Small intestine (tissue), 7 donors: ENCODE results near the gene GFPT1. TPM values are rescaled to one million over a fixed set of nuclear protein-coding genes. Genes with fewer than 3 reads are reported as not detected.

Experiments used
- DNase-seq, 2 donors: peaks; one replicate each; pipeline versions ENCODE4 v3.0.0 to v3.0.0-alpha.2; 2013
- FAIRE-seq: peaks from 2 replicates; lab custom pipeline; 2012; peaks lifted over from hg19 to GRCh38; lab: Jason Lieb, UNC
- H3K27ac ChIP-seq, 3 donors: one replicate each; pipeline ENCODE4 v1.5.1; 2013; ENCODE audit warnings: low read length in 2 of 3, mild to moderate bottlenecking in 2 of 3, control low read depth in 1 of 3, inconsistent platforms in 1 of 3, low read depth in 1 of 3, moderate library complexity in 1 of 3
- H3K27me3 ChIP-seq, 3 donors: one replicate each; pipeline ENCODE4 v1.6.1; 2013; ENCODE audit warnings: low read length in 3 of 3, inconsistent platforms in 1 of 3; ENCODE audit not compliant: control insufficient read depth in 3 of 3, insufficient read depth in 3 of 3
- H3K36me3 ChIP-seq, 3 donors: one replicate each; pipeline ENCODE4 v1.6.1; 2013; ENCODE audit warnings: low read length in 3 of 3, inconsistent platforms in 1 of 3, low read depth in 1 of 3, mild to moderate bottlenecking in 1 of 3, moderate library complexity in 1 of 3; ENCODE audit not compliant: control insufficient read depth in 3 of 3, insufficient read depth in 2 of 3
- H3K4me1 ChIP-seq, 3 donors: one replicate each; pipeline ENCODE4 v1.6.1; 2013; ENCODE audit warnings: low read length in 2 of 3, inconsistent platforms in 1 of 3, low read depth in 1 of 3, mild to moderate bottlenecking in 1 of 3, moderate library complexity in 1 of 3; ENCODE audit not compliant: control insufficient read depth in 3 of 3, insufficient read depth in 2 of 3
- H3K4me3 ChIP-seq, 3 donors: one replicate each; pipeline ENCODE4 v1.5.1; 2013; ENCODE audit warnings: low read length in 3 of 3, control low read depth in 1 of 3, inconsistent platforms in 1 of 3, low read depth in 1 of 3, mild to moderate bottlenecking in 1 of 3, moderate library complexity in 1 of 3
- H3K9me3 ChIP-seq, 2 donors: one replicate each; pipeline ENCODE4 v1.6.1; 2013; ENCODE audit warnings: low read depth in 1 of 2, low read length in 1 of 2; ENCODE audit not compliant: control insufficient read depth in 2 of 2, insufficient read depth in 1 of 2
- WGBS, 3 donors: extraction: QIAGEN DNeasy Blood & Tissue Kit; methylation state at CpG; one replicate each; pipeline ENCODE4 v1.1.7; 2013; 5-methylcytosine and 5-hydroxymethylcytosine counted together
- polyA plus RNA-seq, 4 donors: library from polyadenylated mRNA; stranded (reverse) in 3 of 4; unstranded in 1 of 4; fragments of 200-250 nt in 3 of 4; fragments of 120-200 nt in 1 of 4; gene quantifications; one replicate each; pipeline versions ENCODE4 v1.2.1 to v1.2.3, GENCODE V29; 2013
- donor health status: healthy with polysubstance abuse.
- donor health status: control.
- donor health status: control.
- donor health status: Bipolar disorder and iron deficiency.
- donor health status: healthy.

Gene GFPT1
- polyA plus RNA-seq, 4 donors: 15.9 to 55.4 (median 27.0) TPM

DNA sequence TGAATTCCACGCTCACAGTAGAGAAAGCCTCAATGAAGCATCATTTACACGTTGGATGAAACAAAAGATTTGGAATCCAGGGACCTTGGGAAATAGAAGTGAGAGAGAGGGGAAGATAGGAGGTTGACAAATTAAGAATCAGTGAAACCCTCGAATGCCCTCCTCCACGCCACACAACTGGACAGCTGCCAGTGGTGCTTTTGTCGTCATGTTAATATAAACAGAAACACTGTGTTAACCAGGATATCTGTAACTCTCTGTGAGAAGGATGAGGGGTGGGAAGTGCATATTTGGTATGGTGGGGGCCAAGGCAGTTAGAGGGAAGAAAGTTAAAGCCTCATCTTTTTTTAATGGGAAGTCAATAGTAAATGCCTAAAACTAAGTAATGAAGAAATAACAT is 108.7 kb downstream of the GFPT1 start:
- H3K36me3 ChIP-seq: no peaks in the 10 kb centered on the region
- DNase-seq (no peak), FAIRE-seq (no peak)
- no peak overlapping the region for H3K4me3 ChIP-seq
- H3K27ac ChIP-seq: no peak overlapping the region
- WGBS, 3 donors: 49 to 53% (median 53%) methylated on average over 5 of the region's 5 CpGs
- H3K4me1 ChIP-seq: no peaks in the 10 kb centered on the region
- no peaks in the 10 kb centered on the region for H3K9me3 ChIP-seq
- no peaks in the 10 kb centered on the region for H3K27me3 ChIP-seq

DNA sequence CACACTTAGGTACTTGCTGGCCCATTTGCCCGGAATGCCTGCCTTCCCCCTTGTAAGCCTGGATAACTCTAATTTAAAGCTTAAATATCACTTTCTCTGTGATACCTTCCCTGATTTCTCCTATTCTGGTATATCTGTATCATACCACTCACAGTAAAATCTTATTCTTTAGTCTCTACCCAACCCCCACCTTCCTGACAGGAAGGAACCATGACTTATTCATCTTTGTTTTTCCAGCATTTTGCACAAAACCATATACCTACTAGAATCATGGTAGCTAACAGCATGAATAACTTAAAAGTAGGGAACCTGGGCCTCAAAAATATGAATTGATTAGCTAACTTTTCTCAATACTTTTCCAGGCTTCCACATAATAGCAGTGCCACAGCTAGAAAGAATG is 111.5 kb downstream of the GFPT1 start:
- no peak for DNase-seq
- FAIRE-seq: no peak
- 84 to 95% (median 93%) methylated on average over 1 of the region's 1 CpG for WGBS, 3 donors

DNA sequence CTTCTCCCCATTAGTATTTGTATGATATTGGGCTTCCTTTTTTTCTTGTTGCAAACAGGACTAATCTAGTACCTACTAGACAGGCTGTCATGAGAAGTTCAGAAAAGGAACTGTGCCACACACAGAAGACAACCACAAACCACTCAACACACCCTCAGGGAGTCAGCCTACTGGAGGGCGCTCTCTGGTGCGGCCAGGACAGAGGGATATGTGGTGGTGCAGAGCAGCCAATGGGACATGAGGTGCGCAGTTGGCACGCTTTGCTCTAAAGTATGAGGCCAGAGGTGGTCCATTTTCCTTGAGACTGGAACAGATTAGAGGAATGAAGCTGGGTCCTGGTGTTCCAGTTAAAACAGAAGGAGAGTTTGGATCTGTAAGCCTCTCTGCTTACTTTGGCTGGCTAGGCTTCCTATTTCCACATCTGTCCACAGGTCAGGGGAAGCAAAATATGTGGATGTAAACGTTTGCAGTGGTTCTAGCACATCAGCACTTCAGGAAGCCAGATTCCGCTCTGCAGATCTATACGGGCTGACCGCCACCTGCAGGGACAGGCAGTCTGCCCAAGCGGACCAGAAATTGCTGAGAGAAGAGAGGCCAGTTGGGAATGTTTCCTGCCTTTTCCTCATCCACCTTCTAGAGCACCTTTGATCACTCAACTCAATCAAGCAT is 114.1 kb downstream of the GFPT1 start:
- H3K9me3 ChIP-seq: no peaks in the 10 kb centered on the region
- no peak for DNase-seq
- H3K27me3 ChIP-seq: peaks cover 0 to 3% (median 0%) of the 10 kb centered on the region in 3 donors
- H3K36me3 ChIP-seq: no peaks in the 10 kb centered on the region
- no peak overlapping the region for H3K4me3 ChIP-seq
- WGBS, 3 donors: 69 to 80% (median 73%) methylated on average over 9 of the region's 9 CpGs
- H3K27ac ChIP-seq: no peak overlapping the region
- H3K4me1 ChIP-seq: no peaks in the 10 kb centered on the region
- no peak for FAIRE-seq

More for the DNA sequence above, 111.5 kb downstream of the GFPT1 start:
- Histone ChIP-seq H3K4me3 (no peak overlapping the region), H3K36me3 (no peaks in the 10 kb centered on the region), H3K4me1 (no peaks in the 10 kb centered on the region), H3K27ac (no peak overlapping the region), H3K9me3 (no peaks in the 10 kb centered on the region), H3K27me3 (peaks cover 0 to 3% (median 0%) of the 10 kb centered on the region in 3 donors)

DNA sequence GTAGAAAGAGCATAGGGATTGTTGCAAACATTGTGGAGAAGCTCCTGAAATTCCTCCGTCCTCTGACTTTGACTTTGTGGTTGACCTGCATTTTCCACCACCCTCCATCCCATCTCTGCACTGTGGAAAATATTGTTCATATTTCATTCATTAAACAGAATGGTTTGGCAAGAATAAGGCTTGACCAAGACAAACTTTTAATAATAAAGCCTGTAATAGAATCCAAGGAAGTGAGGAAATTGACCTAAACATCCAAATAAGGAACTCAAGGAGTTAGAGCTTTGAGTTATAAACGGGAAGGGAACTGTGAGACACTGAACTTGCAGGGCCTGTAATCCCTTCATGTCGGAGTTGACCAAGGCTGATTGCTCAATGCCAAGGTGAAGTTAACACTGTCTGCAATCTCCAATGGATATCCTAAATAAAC is 115.2 kb downstream of the GFPT1 start:
- 42 to 60% (median 58%) methylated on average over 3 of the region's 3 CpGs for WGBS, 3 donors
- Histone ChIP-seq H3K27ac (no peak overlapping the region), H3K4me3 (no peak overlapping the region), H3K9me3 (no peaks in the 10 kb centered on the region), H3K27me3 (peaks cover 0 to 3% (median 0%) of the 10 kb centered on the region in 3 donors), H3K4me1 (no peaks in the 10 kb centered on the region), H3K36me3 (no peaks in the 10 kb centered on the region)
- no peak for FAIRE-seq
- no peak for DNase-seq

Other genes starting within 250 kb of the GFPT1 start
- 10 to 100 TPM; 45.4 to 60.8 (median 50.3) TPM for gene NFU1, start 50.2 kb upstream of the GFPT1 start, polyA plus RNA-seq